ENCODE results near the gene SOX5.

DNA sequence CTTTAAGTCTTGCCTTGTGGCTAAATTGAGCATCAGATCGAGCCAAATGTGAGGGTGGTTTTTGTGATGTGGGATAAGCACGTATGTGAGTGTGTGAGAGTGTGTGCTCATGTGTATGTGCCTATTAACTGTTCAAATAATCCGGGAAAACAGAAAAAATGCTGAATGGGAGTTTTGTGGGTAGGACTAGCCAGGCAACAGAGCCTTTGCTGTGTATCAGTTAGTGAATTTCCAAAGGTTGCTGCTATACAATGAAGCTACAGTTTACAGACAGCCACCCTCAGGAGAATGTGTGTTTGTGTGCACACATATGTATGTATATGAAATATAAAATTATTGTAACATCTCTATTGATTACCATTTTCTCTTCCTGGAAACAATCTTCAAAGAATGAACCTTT is 154.0 kb downstream of the SOX5 start:
- TF ChIP-seq, protein P1, sequence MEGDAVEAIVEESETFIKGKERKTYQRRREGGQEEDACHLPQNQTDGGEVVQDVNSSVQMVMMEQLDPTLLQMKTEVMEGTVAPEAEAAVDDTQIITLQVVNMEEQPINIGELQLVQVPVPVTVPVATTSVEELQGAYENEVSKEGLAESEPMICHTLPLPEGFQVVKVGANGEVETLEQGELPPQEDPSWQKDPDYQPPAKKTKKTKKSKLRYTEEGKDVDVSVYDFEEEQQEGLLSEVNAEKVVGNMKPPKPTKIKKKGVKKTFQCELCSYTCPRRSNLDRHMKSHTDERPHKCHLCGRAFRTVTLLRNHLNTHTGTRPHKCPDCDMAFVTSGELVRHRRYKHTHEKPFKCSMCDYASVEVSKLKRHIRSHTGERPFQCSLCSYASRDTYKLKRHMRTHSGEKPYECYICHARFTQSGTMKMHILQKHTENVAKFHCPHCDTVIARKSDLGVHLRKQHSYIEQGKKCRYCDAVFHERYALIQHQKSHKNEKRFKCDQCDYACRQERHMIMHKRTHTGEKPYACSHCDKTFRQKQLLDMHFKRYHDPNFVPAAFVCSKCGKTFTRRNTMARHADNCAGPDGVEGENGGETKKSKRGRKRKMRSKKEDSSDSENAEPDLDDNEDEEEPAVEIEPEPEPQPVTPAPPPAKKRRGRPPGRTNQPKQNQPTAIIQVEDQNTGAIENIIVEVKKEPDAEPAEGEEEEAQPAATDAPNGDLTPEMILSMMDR (IDR thresholded peaks at IDR 0.05) = no peak
- TF ChIP-seq POLR2A (IDR thresholded peaks at IDR 0.05) = no peak

All from adrenal gland (tissue), 5 donors.